Astrocyte of the hippocampus (primary cell): ENCODE data around the gene PEX14.
"Not testable (repeated sequence)": the region's sequence is repeated elsewhere in the genome, so short reads cannot be mapped to it uniquely, and the experiment has no call there.

Experiments
- DNase-seq: peaks from one replicate; pipeline ENCODE4 v3.0.0; 2011; ENCODE audit warnings: low read depth, low spot score

Gene PEX14

DNA sequence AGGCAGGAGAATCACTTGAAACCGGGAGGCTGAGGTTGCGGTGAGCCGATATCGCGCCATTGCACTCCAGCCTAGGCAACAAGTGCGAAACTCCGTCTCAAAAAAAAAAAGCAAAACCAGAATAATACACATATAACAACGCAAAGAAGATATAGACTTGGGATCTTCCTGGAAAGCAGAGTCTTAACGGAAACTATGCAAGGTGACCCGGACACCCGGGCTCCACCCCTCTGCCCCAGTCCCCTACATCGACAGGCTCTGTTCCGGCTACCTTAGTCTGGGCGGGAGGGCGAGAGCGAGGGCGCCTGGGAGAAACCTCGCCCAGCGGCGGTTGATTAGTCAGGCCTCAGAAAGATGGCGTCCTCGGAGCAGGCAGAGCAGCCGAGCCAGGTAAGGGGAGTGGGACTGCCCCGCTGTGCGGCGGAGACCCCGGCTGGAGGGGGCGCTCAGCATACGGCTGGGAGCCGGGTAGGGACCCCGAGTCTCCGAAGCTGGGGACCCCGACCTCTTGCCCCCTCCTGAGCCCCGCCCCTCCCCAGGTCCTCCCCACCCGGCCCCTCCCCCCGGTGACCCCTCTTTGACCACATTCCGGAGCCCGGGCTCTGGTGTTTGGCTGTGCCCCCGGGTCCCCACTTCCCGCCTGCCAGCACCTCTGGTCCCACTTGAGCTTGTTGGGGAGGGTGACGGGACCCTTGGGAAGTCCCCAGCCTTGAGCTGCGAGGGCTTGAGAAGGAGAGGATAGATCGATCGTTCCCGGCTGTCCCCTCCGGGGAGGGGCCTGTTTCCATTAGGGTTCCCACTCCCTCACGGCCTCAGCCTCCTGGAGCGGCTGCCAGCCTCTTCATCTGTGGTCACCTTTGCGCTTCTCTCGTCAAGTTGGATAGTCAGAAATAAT lies at the start of gene PEX14:
PEX14 (plus strand) TSS at position 338 of the 895 bp plus-strand sequence; CDS start at position 355, 17 bp downstream.
- peak; percentile 95 for DNase-seq

DNA sequence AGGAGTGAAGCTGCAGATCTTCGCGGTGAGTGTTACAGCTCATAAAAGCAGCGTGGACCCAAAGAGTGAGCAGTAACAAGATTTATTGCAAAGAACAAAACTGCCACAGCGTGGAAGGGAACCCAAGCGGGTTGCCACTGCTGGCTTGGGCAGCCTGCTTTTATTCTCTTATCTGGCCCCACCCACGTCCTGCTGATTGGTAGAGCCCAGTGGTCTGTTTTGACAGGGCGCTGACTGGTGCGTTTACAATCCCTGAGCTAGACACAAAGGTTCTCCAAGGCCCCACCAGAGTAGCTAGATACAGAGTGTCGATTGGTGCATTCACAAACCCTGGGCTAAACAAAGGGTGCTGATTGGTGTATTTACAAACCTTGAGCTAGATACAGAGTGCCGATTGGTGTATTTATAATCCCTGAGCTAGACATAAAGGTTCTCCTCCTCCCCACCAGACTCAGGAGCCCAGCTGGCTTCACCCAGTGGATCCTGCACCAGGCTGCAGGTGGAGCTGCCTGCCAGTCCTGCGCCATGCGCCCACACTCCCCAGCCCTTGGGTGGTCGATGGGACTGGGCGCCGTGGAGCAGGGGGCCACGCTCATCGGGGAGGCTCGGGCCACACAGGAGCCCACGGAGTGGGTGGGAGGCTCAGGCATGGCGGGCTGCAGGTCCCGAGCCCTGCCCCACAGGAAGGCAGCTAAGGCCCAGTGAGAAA lies 48.8 kb upstream of the PEX14 start:
- not testable (repeated sequence) for DNase-seq

- not testable (repeated sequence) for DNase-seq
Measured at GRCh38 chr1:10426535-10426848, 48.3 kb upstream of the PEX14 start.

GRCh38 chr1:10428984-10429383 lies 45.8 kb upstream of the PEX14 start:
- DNase-seq = no peak

GRCh38 chr1:10429868-10430215 lies 44.9 kb upstream of the PEX14 start:
- no peak for DNase-seq

DNA sequence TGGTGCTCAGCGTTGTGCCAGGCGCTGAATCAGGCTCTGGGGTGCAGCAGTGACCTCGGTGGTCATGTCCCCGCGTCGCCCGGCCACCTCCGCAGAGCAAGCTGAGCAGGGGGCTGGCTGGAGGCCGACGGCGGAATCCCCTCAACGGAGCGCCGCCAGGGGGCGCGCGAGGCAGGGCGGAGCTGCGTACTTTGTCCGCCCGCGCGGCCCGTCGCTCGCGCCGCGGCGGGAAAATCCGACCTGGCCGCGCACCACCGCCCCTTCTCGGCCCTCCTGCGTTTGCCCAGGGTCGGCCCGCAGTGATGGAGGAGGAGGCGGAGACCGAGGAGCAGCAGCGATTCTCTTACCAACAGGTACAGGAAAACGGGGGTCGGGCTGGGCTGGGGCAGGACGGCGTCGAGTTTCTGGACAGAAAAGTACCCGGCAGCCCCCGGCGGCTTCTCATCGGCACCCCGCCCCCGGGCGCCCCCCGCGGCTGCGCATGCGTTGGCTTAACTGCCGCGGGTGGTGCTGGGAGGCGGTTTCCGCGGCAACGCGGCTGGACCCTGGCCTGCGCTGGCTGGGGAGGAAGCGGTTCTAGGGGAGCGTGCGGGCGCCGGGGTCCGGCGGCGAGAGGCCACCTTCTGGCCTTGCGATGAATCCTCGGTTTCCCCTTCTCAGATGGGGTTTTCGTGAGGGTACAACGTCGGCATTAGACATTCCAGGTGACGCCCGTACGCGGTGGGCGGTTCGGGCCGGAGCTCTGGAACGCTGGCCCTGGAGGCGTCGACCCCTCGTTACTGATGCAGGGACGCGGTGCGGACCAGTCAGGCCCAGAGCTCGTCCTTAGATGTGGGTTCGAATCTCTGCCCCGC lies 44.3 kb upstream of the PEX14 start, which contains the start of gene CENPS:
CENPS (plus strand) TSS at position 218 of the 854 bp plus-strand sequence; CDS start at position 303, 85 bp downstream.
- peak; percentile 97 for DNase-seq

DNA sequence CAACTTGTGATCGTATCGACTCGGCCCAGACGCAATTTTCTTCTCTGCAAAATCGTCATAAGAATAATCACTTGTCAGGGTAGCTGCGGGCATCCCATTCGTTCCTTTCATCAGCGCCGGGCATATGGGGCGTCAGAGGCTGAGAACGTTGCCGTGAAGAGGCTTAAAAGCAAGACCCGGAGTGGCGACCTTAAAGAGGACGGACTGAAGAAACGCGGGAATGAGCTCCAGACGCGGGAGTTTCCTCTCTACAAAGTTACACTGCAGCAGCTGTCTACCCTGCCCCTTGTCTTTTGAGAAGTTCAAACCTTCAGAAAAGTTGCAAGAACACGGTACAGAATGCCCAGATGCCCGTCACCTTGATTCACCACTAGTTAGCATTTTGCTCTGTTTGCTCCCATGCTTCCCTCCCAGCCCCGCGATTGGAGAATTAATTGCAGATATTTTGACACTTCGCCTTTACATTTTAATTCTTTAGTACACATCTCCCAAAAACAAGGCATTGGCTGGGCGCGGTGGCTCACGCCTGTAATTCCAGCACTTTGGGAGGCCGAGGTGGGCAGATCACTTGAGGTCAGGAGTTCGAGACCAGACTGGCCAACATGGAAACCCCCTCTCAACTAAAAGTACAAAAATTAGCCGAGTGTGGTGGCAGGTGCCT lies 43.5 kb upstream of the PEX14 start:
- no peak for DNase-seq

GRCh38 chr1:10432910-10433700 lies 41.6 kb upstream of the PEX14 start:
- no peak for DNase-seq

DNA sequence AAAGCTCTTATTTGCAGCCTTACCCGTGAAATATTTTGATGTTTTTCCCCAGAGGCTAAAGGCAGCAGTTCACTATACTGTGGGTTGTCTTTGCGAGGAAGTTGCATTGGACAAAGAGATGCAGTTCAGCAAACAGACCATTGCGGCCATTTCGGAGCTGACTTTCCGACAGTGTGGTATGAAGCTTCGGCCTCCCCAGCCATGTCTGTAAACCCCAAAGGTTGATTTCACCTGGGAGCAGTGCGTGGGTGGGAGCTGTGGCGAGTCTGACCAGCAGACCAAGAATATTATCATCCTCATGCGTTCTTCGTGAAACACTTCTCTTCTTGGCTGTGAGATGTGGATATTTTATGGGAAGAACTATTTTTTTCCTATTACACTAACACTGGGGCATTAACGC lies 41.0 kb upstream of the PEX14 start:
- DNase-seq = no peak

GRCh38 chr1:10434590-10434989 lies 40.2 kb upstream of the PEX14 start:
- DNase-seq = no peak

- no peak for DNase-seq
Measured at GRCh38 chr1:10437052-10437451, 37.7 kb upstream of the PEX14 start.

DNA sequence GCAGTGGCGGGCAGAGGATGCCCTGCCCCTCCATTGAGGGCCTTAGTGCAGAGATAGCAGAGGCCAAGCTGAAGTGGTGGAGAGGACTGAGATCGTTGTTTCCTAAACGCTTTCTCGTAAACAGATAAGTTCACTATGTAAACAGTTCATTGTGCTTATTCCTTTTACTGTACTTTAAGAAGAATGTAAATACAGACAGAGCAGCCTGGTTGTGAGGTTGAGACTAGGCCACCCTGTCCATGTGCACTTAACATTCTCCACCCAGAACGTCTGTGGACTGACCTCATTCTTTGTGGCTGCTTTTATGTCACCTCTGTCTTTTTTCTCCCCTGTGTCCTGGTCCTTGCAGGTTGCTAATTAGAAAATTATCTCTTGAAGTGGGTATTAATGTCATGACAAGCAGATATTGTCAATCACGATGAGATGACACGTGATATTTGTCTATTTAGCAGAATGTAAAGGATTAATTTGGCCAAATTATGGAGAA lies 36.0 kb upstream of the PEX14 start:
- no peak for DNase-seq

- no peak for DNase-seq
Measured at GRCh38 chr1:10440305-10440704, 34.4 kb upstream of the PEX14 start.

DNA sequence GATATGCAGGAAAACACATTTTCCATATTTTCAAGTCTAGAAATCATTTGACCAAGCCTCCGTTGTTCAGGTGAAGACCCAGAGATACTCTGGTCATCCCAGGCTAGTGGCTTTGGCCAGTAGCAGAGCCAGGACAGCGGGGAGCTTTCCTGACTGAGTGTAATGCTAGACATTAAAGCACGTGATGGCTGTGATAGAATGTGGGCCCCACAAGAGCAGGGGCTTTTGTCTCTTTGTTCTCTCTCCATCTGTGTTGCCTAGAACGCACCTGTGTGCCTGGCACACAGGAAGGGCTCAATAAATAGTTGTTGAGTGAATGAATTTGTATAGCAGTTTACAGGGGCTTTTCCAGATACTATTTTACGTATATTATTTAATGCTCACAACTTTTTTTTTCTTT lies 34.0 kb upstream of the PEX14 start:
- no peak for DNase-seq

DNA sequence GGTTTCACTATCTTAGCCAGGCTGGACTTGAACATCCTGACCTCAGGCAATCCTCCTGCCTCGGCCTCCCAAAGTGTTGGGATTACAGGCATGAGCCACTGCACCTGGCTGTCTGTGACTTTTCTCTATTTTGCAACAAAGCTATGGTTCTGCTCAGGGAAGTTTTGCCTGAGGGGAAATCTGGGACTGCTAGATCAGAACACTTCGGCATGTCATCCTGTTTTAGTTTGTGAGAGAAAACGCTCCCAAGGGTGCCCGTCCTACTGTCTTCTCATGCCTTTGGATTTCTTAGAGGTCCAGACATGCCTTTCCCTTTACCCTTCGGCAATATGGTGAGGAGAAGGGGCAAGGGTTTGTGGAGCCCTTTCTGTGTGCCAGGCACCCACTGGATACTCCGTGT lies 30.5 kb upstream of the PEX14 start:
- DNase-seq = no peak

DNA sequence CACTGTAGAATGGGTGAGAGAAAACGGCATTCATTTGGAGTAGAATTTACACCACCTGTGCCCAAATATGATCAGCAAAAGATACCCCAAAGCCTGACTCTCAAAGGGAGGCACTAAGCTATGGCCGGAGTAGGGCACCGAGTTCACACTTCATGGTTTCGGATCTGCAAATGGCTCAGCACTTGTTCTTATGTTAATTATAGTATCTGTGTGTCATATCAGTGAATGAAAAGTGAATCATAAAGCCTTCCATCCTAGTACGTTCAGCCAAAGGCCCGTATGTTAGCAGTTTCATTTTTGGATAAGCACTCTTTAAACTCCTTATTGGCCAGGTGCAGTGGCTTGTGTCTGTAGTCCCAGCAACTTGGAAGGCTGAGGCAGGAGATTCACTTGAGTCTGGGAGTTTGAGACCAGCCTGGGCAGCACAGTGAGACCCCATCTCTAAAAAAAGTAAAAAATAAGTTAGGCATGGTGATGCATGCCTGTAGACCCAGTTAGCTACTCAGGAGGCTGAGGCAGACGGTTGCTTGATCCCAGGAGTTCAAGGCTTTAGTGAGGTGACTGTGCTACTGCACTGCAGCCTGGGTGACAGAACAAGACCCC lies 29.9 kb upstream of the PEX14 start:
- DNase-seq = no peak

GRCh38 chr1:10446790-10447422 lies 27.8 kb upstream of the PEX14 start:
- no peak for DNase-seq

DNA sequence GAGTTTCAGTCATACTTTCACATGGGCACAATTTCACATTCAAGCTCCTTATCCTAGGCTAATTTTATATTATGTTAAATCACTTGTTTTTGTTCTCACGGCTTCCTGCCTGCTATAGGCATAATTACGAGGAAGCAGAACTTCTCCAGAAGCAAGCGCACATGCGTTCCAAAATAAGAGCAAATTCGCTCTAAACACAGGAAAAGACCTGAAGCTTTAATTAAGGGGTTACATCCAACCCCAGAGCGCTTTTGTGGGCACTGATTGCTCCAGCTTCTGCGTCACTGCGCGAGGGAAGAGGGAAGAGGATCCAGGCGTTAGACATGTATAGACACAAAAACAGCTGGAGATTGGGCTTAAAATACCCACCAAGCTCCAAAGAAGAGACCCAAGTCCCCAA lies 25.0 kb upstream of the PEX14 start, which contains the start of gene CORT:
CORT (plus strand) TSS at position 281 of the 400 bp plus-strand sequence. CDS start 193 bp downstream, outside the sequence.
- DNase-seq = no peak

DNA sequence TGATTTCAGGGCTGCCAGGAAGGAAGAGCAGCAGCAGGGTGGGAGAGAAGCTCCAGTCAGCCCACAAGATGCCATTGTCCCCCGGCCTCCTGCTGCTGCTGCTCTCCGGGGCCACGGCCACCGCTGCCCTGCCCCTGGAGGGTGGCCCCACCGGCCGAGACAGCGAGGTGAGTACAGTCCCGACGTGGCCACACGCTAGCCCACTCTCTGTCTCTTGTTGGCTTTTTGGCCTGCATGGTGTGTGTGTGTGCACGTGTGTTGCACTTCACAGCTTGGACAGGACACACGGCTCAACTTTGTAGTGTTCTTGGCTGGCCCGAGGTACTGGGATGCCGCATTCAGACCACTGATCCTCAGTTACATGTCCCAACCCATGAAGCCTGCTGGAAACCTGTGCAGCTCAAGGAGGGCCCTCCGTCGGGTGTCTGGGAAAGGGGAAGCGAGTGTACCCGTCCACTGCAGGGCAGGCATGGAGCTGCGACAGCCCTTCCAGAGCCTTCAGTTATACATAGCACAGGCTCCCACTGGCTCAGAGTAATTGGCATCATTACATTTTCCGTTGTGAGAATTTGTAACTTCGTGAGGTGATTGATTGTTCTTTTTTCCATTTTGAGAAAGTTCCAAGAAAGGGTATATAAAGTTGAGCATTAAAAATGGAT lies 24.5 kb upstream of the PEX14 start:
- DNase-seq = no peak
